ENCODE data around the gene CLEC9A. TPM values are rescaled to one million over a fixed set of nuclear protein-coding genes. Genes with fewer than 3 reads are reported as not detected.

The CLEC9A gene
- total and polyA plus RNA-seq, 10 of the 15 experiments (the other 5 are each of a cell fraction or from before 2014, with no cell fraction given): not detected

DNA sequence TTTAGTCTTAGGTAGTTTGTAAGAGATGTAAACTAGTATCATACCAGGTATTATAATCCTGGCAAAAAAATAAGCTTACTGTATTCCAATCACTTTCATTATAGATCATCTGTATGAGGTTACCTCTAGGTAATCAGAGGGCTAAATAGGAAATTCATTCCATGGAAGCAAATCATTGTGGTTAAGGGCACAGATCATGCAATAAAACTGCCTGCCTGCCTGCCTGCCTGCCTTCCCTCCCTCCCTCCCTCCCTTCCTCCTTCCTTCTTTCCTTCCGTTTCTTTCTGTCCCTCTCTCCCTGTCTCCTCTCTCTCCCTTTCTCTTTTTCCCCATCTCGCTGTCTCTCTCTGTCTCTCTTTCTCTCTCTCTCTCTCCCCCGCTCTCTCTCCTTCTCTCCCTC, 3.2 kb upstream of the CLEC9A start (continued):
- TF ChIP-seq NRF1 (conservative IDR thresholded peaks at IDR 0.05; ENCODE audit: low read depth, low read length) (no peak), HDGF (IDR thresholded peaks at IDR 0.05) (no peak), NR2C1 (IDR thresholded peaks at IDR 0.05) (no peak), MYC (IDR thresholded peaks at IDR 0.05; ENCODE audit: insufficient read depth, insufficient read length, insufficient replicate concordance, low read length, severe bottlenecking) (no peak), RB1 (IDR thresholded peaks at IDR 0.05; ENCODE audit: borderline replicate concordance) (no peak)
- TF ChIP-seq, protein P1, sequence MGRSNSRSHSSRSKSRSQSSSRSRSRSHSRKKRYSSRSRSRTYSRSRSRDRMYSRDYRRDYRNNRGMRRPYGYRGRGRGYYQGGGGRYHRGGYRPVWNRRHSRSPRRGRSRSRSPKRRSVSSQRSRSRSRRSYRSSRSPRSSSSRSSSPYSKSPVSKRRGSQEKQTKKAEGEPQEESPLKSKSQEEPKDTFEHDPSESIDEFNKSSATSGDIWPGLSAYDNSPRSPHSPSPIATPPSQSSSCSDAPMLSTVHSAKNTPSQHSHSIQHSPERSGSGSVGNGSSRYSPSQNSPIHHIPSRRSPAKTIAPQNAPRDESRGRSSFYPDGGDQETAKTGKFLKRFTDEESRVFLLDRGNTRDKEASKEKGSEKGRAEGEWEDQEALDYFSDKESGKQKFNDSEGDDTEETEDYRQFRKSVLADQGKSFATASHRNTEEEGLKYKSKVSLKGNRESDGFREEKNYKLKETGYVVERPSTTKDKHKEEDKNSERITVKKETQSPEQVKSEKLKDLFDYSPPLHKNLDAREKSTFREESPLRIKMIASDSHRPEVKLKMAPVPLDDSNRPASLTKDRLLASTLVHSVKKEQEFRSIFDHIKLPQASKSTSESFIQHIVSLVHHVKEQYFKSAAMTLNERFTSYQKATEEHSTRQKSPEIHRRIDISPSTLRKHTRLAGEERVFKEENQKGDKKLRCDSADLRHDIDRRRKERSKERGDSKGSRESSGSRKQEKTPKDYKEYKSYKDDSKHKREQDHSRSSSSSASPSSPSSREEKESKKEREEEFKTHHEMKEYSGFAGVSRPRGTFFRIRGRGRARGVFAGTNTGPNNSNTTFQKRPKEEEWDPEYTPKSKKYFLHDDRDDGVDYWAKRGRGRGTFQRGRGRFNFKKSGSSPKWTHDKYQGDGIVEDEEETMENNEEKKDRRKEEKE (IDR thresholded peaks at IDR 0.05): no peak
- TF ChIP-seq, protein P2, sequence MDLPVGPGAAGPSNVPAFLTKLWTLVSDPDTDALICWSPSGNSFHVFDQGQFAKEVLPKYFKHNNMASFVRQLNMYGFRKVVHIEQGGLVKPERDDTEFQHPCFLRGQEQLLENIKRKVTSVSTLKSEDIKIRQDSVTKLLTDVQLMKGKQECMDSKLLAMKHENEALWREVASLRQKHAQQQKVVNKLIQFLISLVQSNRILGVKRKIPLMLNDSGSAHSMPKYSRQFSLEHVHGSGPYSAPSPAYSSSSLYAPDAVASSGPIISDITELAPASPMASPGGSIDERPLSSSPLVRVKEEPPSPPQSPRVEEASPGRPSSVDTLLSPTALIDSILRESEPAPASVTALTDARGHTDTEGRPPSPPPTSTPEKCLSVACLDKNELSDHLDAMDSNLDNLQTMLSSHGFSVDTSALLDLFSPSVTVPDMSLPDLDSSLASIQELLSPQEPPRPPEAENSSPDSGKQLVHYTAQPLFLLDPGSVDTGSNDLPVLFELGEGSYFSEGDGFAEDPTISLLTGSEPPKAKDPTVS (IDR thresholded peaks at IDR 0.05; ENCODE audit: low read depth, low read length): no peak

DNA sequence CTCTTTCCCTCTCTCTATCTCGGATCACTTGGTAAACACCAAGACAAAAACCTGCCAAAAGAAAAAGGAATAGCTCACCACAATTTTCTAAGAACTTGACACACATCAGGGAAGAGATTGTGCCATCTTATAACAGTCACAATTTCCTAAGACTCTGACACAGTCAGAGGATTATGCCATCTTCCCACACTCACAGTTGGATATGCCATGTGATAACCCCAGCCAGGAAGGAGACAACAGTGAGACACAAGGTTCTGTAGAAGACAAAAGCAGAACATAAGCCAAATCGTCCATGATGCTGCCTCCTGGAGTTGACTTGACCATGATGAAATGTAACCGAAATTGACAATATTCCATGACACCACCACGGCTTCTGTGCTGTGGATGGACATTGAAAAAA, 2.8 kb upstream of the CLEC9A start:
- no peak for FAIRE-seq
- TF ChIP-seq STAT1 (conservative IDR thresholded peaks at IDR 0.05): no peak
- no peak for TF ChIP-seq ASH2L (IDR thresholded peaks at IDR 0.05; ENCODE audit: borderline replicate concordance, low read depth)
- no peak for TF ChIP-seq HDAC6 (IDR thresholded peaks at IDR 0.05; ENCODE audit: unreplicated experiment)
- TF ChIP-seq CBX3 (IDR thresholded peaks at IDR 0.05; ENCODE audit: borderline replicate concordance, low read depth): no peak
- Histone ChIP-seq H3K36me3 (ENCODE audit: control insufficient read depth in 2 of 2, insufficient read depth in 2 of 2, low read length in 1 of 2) (no peaks in the 10 kb centered on the region), H4K20me1 (ENCODE audit: control insufficient read depth, insufficient read depth) (no peaks in the 10 kb centered on the region), H3K4me2 (ENCODE audit: control insufficient read depth, insufficient read depth) (no peak overlapping the region), H3K27ac (ENCODE audit: control insufficient read depth, insufficient read depth) (no peak overlapping the region), H2AFZ (ENCODE audit: control insufficient read depth, low read depth, low read length) (no peak overlapping the region), H3K9ac (ENCODE audit: control insufficient read depth, insufficient read depth, low read length) (no peak overlapping the region), H3K4me3 (no peak overlapping the region), H3K4me1 (ENCODE audit: control insufficient read depth, insufficient read depth, low read length) (no peaks in the 10 kb centered on the region), H3K79me2 (ENCODE audit: control insufficient read depth, insufficient read depth, low read length) (no peaks in the 10 kb centered on the region), H3K27me3 (replicated peaks in 1 of 2; ENCODE audit: control insufficient read depth in 2 of 2, insufficient read depth in 2 of 2, low read length in 1 of 2) (no peaks in the 10 kb centered on the region), H3K9me3 (replicated peaks; ENCODE audit: control insufficient read depth, insufficient read depth, low read length) (no peaks in the 10 kb centered on the region)
- intact Hi-C loops (cut with micrococcal nuclease; ENCODE audit: unreplicated experiment) (no loop called here), in situ Hi-C loops (cut with MboI) (no loop called here)
- WGBS (ENCODE audit: insufficient coverage, insufficient replicate concordance, low lambda C conversion rate, missing lambda C conversion rate): 49% methylated on average over 4 of the region's 4 CpGs
- ChIA-PET CTCF (no interaction called here), SMC1A (ENCODE audit: uncharacterized antibody, unreplicated experiment) (no interaction called here), POLR2A (no interaction called here), RAD21 (ENCODE audit: unreplicated experiment) (no interaction called here)
- ATAC-seq: no peak
- no TSS peak for BruUV-seq (replicated peaks)
- no peak for DNase-seq (ENCODE audit: low read depth, low spot score)

Measured in GM12878 (cell line).